HepG2 (cell line): ENCODE results near the gene MDH1B.

Source experiments
- CTCF ChIP-seq: sonication (generic); formaldehyde crosslinking; IDR thresholded peaks from 2 replicates; pipeline ENCODE4 v1.5.0; 2020; ENCODE audit warnings: mild to moderate bottlenecking, missing genetic modification reagents, moderate library complexity
- GMEB1 ChIP-seq: sonication (generic); formaldehyde crosslinking; IDR thresholded peaks from 2 replicates; pipeline ENCODE4 v1.5.1; 2020; ENCODE audit warnings: missing genetic modification reagents, mild to moderate bottlenecking, borderline replicate concordance
- GTF2F1 ChIP-seq: fragments of 150-350 bp; IDR thresholded peaks from 2 replicates; pipeline ENCODE4 v1.6.1; 2014; ENCODE audit warnings: low read length
- POLR2AphosphoS5 ChIP-seq: IDR thresholded peaks from 2 replicates; pipeline ENCODE4 v1.6.1; 2012; ENCODE audit warnings: low read depth, low read length
- PRDM10 ChIP-seq: sonication (generic); formaldehyde crosslinking; IDR thresholded peaks from 2 replicates; pipeline ENCODE4 v1.4.0; 2020; ENCODE audit warnings: low read depth, missing genetic modification reagents
- ZBTB42 ChIP-seq: sonication (generic); formaldehyde crosslinking; IDR thresholded peaks from 2 replicates; pipeline ENCODE4 v1.5.0; 2020; ENCODE audit warnings: mild to moderate bottlenecking, missing genetic modification reagents
- ZNF839 ChIP-seq: sonication (generic); formaldehyde crosslinking; IDR thresholded peaks from 2 replicates; pipeline ENCODE4 v1.4.0; 2020; ENCODE audit warnings: missing genetic modification reagents, mild to moderate bottlenecking, borderline replicate concordance

DNA sequence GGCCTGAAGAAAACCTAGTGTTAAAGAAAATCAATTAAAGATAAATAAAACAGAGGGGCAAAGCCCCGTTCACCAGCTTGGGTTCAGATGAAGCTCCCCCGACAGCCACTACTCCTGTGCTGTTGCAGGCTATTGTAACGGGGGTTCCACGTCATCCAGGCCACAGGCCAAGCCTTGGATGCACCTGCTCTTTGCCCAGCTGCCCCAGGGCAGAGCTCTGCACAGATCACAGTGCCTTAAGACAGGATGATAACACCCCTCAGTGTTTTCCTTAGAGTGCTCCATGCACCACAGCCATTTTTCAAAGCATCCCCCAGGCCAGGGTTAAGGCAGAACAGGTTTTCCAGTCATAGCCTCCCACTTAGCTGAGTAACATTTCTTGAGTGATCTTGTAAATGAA, 32.2 kb upstream of the MDH1B start:
- no peak for TF ChIP-seq ZNF839 (CRISPR knock-in tag)
- TF ChIP-seq GTF2F1, result no peak
- no peak for TF ChIP-seq ZBTB42
- TF ChIP-seq POLR2AphosphoS5, result no peak
- TF ChIP-seq PRDM10 (CRISPR knock-in tag), result no peak
- no peak for TF ChIP-seq CTCF (CRISPR knock-in tag)
- no peak for TF ChIP-seq GMEB1 (CRISPR knock-in tag)
